Urinary bladder (tissue), 4 donors: ENCODE results near the gene WHAMM. TPM values are rescaled to one million over a fixed set of nuclear protein-coding genes. Genes with fewer than 3 reads are reported as not detected.

Experiments
- DNase-seq: peaks from one replicate; pipeline ENCODE4 v3.0.0-alpha.2; 2015; ENCODE audit errors: extremely low spot score
- H3K27ac ChIP-seq: one replicate; pipeline ENCODE4 v1.5.1; 2013; ENCODE audit warnings: low read depth, mild to moderate bottlenecking, moderate library complexity
- H3K36me3 ChIP-seq: one replicate; pipeline ENCODE4 v1.6.1; 2013; ENCODE audit warnings: mild to moderate bottlenecking, moderate library complexity; ENCODE audit not compliant: insufficient read depth
- H3K4me1 ChIP-seq: one replicate; pipeline ENCODE4 v1.6.1; 2013; ENCODE audit warnings: mild to moderate bottlenecking, moderate library complexity; ENCODE audit not compliant: insufficient read depth
- H3K4me3 ChIP-seq: one replicate; pipeline ENCODE4 v1.5.1; 2013; ENCODE audit warnings: low read depth, low read length
- WGBS: extraction: QIAGEN DNeasy Blood & Tissue Kit; methylation state at CpG from one replicate; pipeline ENCODE4 v1.1.7; 2013; 5-methylcytosine and 5-hydroxymethylcytosine counted together
- polyA plus RNA-seq: library from polyadenylated mRNA; stranded (reverse); fragments of 200-250 nt; gene quantifications from one replicate; pipeline ENCODE4 v1.2.3, GENCODE V29; 2013
- total RNA-seq: library from RNA; depleted of rRNA; stranded (reverse); fragments of >200 nt; gene quantifications from one replicate; pipeline ENCODE4 v1.2.3, GENCODE V29; 2014
- donor health status: healthy with polysubstance abuse.
- donor health status: healthy.

WHAMM gene
- total and polyA plus RNA-seq, 2 donors, result 5.2 to 6.9 TPM

GRCh38 chr15:82789491-82789890, 19.9 kb upstream of the WHAMM start:
- H3K4me3 ChIP-seq, result no peak overlapping the region
- no peak for DNase-seq
- 88% methylated on average over 1 of the region's 1 CpG for WGBS
- H3K4me1 ChIP-seq, result no peaks in the 10 kb centered on the region
- no peak overlapping the region for H3K27ac ChIP-seq
- no peaks in the 10 kb centered on the region for H3K36me3 ChIP-seq

- H3K36me3 ChIP-seq, result no peaks in the 10 kb centered on the region
- H3K4me1 ChIP-seq, result no peaks in the 10 kb centered on the region
- no peak overlapping the region for H3K27ac ChIP-seq
- WGBS, result 90% methylated on average over 11 of the region's 11 CpGs
- DNase-seq, result no peak
- no peak overlapping the region for H3K4me3 ChIP-seq
Observed at GRCh38 chr15:82790321-82790720, 19.1 kb upstream of the WHAMM start.

DNA sequence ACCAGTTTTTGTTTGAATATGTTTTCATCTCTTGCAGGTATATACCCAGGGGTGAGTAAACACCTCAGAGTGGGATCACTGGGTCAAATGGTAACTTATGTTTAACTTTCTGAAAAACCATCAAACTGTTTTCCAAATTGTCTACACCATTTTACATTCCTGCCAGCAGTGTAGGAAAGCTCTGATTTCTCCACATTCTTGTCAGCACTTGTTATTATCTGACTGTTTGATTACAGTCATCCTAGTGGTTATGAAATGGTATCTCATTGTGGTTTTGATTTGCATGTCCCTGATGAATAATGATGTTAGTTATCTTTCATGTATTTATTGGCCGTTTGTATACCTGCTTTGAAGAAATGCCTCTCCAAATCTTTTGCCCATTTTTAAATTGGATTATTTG, 17.4 kb upstream of the WHAMM start:
- 64% methylated on average over 1 of the region's 1 CpG for WGBS
- no peak for DNase-seq
- Histone ChIP-seq H3K4me3 (no peak overlapping the region), H3K36me3 (no peaks in the 10 kb centered on the region), H3K27ac (no peak overlapping the region), H3K4me1 (no peaks in the 10 kb centered on the region)

- Histone ChIP-seq H3K4me1 (no peaks in the 10 kb centered on the region), H3K36me3 (no peaks in the 10 kb centered on the region), H3K27ac (no peak overlapping the region), H3K4me3 (no peak overlapping the region)
- no peak for DNase-seq
Observed at GRCh38 chr15:82793737-82794136, 15.7 kb upstream of the WHAMM start.

DNA sequence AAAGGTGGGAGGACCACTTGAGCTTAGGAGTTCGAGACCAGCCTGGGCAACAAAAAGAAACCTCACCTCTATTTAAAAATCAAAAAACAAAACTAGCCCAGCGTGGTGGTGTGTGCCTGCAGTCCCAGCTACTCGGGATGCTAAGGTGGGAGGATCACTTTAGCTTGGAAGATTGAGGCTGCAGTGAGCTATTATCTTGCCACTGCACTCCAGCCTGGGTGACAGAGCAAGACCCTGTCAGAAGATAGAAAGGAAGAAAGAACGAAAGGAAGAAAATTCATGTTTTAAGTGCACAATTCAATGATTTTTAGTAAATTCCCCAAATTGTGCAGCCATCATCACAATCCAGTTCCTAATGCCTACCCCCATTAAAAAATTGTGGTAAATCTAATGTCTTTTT, 11.3 kb upstream of the WHAMM start:
- H3K4me1 ChIP-seq, result no peaks in the 10 kb centered on the region
- H3K36me3 ChIP-seq, result no peaks in the 10 kb centered on the region
- no peak for DNase-seq
- no peak overlapping the region for H3K4me3 ChIP-seq
- 81% methylated on average over 4 of the region's 4 CpGs for WGBS
- H3K27ac ChIP-seq, result no peak overlapping the region

DNA sequence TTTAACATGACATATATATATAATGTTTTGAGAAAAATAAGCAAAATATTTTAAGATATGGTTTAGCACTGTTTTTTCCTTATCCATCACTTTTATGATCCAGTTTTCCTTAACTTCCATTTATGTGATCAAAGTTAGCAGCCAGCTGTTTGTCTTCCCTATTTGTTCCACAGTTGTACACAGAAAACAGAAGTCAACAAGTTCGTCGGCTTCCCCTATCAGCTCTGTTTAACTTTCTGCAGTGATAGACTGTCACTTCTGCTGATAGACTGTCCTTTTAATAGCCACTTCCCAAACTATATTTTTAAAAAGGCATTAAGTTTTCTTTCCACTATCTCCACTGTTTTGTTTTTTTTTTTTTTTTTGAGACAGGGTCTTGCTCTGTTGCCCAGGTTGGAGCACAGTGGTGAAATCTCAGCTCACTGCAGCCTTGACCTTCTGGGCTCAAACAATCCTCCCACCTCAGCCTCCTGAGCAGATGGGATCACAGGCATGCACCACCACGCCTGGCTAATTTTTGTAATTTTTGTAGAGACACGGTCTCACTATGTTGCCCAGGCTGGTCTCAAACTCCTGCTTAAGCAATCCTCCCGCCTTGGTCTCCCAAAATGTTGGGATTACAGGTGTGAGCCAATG, 10.8 kb upstream of the WHAMM start:
- 81% methylated on average over 5 of the region's 5 CpGs for WGBS
- H3K36me3 ChIP-seq, result no peaks in the 10 kb centered on the region
- H3K4me3 ChIP-seq, result no peak overlapping the region
- H3K4me1 ChIP-seq, result no peaks in the 10 kb centered on the region
- no peak for DNase-seq
- no peak overlapping the region for H3K27ac ChIP-seq

DNA sequence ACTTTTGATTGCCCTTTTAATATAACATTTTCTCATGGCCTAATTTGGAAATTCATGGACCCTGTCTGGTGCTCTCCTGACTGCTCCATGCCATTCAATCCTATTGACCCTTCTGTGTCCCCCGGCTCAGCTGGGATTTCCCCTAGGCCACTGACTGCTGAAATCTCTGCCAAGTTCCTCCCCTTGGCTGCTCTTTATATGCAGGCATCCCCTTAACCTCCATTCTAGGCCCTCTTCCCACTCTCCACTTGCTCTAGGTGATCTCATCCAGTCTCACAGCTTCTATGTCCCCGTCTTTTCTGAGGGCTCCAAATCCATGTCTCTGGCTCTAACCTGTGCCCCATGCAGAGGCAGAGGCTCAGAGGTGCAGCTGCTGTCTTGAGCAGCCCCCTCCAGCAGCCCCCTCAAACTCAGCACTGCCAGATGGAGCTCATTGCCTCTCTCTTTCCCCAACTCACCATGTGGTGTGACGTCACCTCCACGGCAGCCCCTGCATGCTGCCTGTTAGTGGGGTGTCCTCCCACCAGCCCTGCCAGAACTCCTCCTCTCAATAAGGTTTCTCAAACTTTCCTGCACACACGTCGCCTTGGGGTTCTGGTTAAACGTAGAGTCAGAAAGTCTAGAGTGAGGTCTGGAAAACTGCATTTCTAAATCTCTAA, 10.1 kb upstream of the WHAMM start:
- Histone ChIP-seq H3K4me1 (no peaks in the 10 kb centered on the region), H3K4me3 (no peak overlapping the region), H3K27ac (no peak overlapping the region), H3K36me3 (no peaks in the 10 kb centered on the region)
- no peak for DNase-seq
- 73% methylated on average over 7 of the region's 7 CpGs for WGBS

DNA sequence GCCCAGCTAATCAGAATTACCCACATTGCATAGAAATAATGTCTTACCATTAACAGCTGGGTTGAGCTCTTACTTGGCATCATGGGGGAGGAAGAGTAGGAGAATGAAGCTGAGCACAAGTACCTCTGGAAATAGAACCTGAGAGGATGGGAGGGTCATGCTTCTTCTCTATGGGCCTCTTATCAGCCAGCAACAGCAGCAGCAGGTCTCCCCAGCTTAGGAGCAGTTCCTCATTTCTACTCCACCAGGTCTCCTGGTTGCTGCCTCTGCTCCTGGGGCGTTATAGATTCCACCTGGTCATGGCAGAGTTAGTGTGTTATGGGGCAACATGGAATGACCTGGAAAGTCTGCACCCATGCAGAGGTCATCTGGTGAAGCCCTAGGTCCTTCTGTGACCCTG, 6.9 kb upstream of the WHAMM start:
- 73% methylated on average over 1 of the region's 1 CpG for WGBS
- no peaks in the 10 kb centered on the region for H3K4me1 ChIP-seq
- H3K4me3 ChIP-seq, result no peak overlapping the region
- no peak for DNase-seq
- H3K36me3 ChIP-seq, result no peaks in the 10 kb centered on the region
- no peak overlapping the region for H3K27ac ChIP-seq

DNA sequence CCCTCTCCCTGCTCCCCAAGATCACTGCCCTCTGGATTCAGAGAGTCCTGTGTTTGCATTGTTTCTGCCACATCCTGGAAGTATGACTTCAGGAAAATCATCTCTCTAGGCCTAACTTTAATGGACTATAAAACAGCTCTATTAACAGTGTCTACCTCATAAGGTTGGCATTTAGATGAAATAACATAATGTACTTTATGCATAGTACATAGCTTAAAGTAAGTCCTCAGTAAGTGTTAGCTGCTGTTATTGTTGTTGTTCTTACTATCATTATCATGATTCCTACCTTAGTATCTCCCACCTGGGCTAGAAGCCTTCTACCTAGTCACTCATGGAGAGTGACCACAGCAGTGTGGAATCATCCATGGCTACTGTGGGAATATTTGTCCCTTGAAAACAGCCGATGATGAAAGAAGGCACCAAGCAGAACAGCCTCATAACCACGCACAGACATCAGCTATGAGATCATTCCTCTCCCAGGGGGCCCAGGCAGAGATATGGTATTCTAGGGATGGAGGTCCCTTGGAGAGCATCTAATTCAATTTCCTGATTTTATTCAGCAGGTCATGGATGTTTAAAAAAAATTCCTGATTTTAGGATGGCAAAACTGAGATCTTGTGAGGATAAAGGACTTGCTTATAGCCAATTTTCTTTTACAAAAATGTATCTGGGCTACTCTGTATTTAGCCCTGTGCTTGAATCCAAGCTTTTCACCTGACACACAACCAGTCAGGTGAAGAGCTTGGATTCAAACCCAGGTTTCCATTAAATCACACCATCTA, 5.4 kb upstream of the WHAMM start:
- DNase-seq, result no peak
- Histone ChIP-seq H3K27ac (no peak overlapping the region), H3K36me3 (no peaks in the 10 kb centered on the region), H3K4me3 (no peak overlapping the region), H3K4me1 (no peaks in the 10 kb centered on the region)
- 78% methylated on average over 2 of the region's 2 CpGs for WGBS

DNA sequence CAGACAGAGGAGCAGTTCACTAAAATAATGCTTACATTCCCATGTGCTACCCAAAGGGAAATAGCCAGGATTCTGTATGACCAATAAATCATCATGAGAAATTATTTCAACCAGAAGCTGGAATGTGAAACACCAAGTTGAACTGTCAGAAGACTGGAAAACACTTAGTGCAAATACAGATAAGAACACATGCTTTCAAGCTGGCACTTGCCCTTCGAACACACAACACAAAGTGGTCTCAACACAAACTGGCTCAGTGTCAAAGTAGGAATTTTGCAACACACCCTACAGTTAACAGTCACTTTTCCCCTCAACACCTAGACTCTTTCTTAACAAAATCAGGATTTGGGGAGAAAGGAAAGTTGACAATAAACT, 4.9 kb upstream of the WHAMM start:
- peak; percentile 25 for DNase-seq
- H3K4me3 ChIP-seq, result no peak overlapping the region
- H3K27ac ChIP-seq, result no peak overlapping the region
- 49% methylated on average over 1 of the region's 1 CpG for WGBS
- no peaks in the 10 kb centered on the region for H3K4me1 ChIP-seq
- H3K36me3 ChIP-seq, result no peaks in the 10 kb centered on the region

DNA sequence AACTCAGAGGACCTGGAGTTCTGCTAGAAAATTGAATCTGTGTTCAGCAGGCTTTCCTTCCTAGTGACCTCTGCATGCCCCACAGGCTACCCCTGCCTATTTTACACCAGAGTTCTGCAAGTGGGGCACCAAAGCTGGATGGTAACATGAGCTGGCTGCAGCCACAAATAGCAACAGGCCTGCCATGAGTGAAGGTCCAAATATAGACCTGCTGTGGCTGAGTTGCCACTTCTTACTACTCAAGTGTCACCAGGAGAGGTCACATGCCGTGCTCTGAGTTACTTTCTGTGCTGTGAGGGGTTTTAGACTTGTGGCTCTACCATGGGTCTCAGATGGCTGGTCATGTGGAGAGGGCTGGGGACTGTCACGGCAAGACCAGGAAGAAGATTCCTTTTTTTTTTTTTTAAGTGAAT, 3.4 kb upstream of the WHAMM start, which contains the start of gene FSD2:
Gene FSD2 (minus strand): TSS at position 76 of the 413 bp plus-strand sequence. CDS start 18,679 bp downstream, outside the sequence.
- no peaks in the 10 kb centered on the region for H3K36me3 ChIP-seq
- WGBS, result 61% methylated on average over 2 of the region's 2 CpGs
- no peak within 1 kb of the TSS for H3K4me3 ChIP-seq
- H3K27ac ChIP-seq, result no peak within 1 kb of the TSS
- no peaks in the 10 kb centered on the region for H3K4me1 ChIP-seq
- no peak for DNase-seq

GRCh38 chr15:82807920-82808633, 1.4 kb upstream of the WHAMM start:
- WGBS, result 87% methylated on average over 11 of the region's 11 CpGs
- H3K4me3 ChIP-seq, result no peak overlapping the region
- H3K4me1 ChIP-seq, result no peaks in the 10 kb centered on the region
- no peak overlapping the region for H3K27ac ChIP-seq
- H3K36me3 ChIP-seq, result no peaks in the 10 kb centered on the region
- no peak for DNase-seq

DNA sequence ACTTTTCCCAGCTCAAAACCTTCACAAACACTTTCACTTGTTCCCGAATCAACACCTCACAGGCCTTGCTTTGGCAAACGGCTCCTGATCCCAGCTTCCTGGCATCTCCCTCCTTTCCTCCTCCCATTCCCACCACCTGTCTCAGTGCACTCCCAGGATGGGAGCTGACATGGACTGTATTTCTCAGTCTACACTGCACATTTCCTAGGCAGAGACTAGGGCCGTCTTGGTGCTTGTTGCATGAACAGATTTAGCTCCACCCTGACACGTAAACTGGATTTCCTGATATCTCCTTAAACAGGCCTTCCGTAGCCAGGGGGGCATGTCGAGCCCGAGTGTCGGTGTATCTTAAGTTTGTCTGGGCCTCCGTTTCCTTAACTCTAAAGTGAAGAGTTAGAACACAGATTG, 790 bp upstream of the WHAMM start:
- no peak overlapping the region for H3K4me3 ChIP-seq
- DNase-seq, result no peak
- no peaks in the 10 kb centered on the region for H3K36me3 ChIP-seq
- WGBS, result 81% methylated on average over 9 of the region's 9 CpGs
- H3K27ac ChIP-seq, result no peak overlapping the region
- no peaks in the 10 kb centered on the region for H3K4me1 ChIP-seq
